IMR-90 (cell line): ENCODE measurements around the gene NEDD4L.

Experiments used
- BHLHE40 ChIP-seq: fragments of 150-350 bp; IDR thresholded peaks from 2 replicates; pipeline ENCODE4 v1.6.1; 2016; ENCODE audit warnings: mild to moderate bottlenecking, low read depth, low read length
- CEBPB ChIP-seq: IDR thresholded peaks from 2 replicates; pipeline ENCODE4 v1.6.1; 2012; ENCODE audit warnings: low read depth, low read length, improper control_type of control experiment
- MAFK ChIP-seq: IDR thresholded peaks from 2 replicates; pipeline ENCODE4 v1.6.1; 2012; ENCODE audit warnings: low read depth, low read length, improper control_type of control experiment
- POLR2A ChIP-seq: IDR thresholded peaks from 2 replicates; pipeline ENCODE4 v1.6.1; 2012; ENCODE audit warnings: mild to moderate bottlenecking, low read depth, low read length
- RAD21 ChIP-seq: IDR thresholded peaks from 2 replicates; pipeline ENCODE4 v1.6.1; 2012; ENCODE audit warnings: low read length, improper control_type of control experiment
- RCOR1 ChIP-seq: IDR thresholded peaks from 2 replicates; pipeline ENCODE4 v1.6.1; 2012; ENCODE audit warnings: mild to moderate bottlenecking, low read length, improper control_type of control experiment; ENCODE audit not compliant: insufficient replicate concordance
- SMC3 ChIP-seq: fragments of 150-350 bp; IDR thresholded peaks from 2 replicates; pipeline ENCODE4 v1.6.1; 2016; ENCODE audit warnings: low read depth, mild to moderate bottlenecking, antibody characterized with exemption, low read length, moderate library complexity
- TF ChIP-seq, protein P1 (sequence below): conservative IDR thresholded peaks from 2 replicates; pipeline ENCODE4 v1.5.1; 2012; ENCODE audit warnings: mild to moderate bottlenecking, low read depth, low read length, improper control_type of control experiment
- TF ChIP-seq, protein P2 (sequence below): fragments of 150-350 bp; IDR thresholded peaks from 2 replicates; pipeline ENCODE4 v1.6.1; 2016; ENCODE audit warnings: low read depth, mild to moderate bottlenecking, low read length, moderate library complexity, borderline replicate concordance
- TF ChIP-seq, protein P3 (sequence below): fragments of 150-350 bp; IDR thresholded peaks from 2 replicates; pipeline ENCODE4 v1.6.1; 2017; ENCODE audit warnings: mild to moderate bottlenecking, antibody characterized with exemption, low read length, low read depth

DNA sequence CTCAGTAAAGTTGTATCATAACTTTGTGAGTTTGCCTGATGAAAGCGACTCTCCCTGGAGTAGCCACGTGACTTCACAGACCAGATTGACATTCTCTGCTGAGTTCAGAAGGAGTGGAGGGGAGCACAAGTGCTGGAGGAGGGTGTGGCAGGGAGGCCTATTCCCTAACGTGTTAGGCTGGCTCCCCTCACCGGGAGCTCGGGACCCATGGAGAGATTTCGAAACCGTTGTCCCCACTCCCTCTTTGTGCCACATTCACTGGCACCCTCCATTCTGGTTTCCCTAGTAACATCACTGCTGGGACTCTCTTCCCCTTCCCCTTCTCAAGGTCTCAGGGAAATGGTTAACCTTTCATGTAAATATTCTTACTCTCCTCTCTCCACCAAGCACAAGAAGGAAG lies 304.9 kb downstream of the NEDD4L start:
- TF ChIP-seq, protein P1, sequence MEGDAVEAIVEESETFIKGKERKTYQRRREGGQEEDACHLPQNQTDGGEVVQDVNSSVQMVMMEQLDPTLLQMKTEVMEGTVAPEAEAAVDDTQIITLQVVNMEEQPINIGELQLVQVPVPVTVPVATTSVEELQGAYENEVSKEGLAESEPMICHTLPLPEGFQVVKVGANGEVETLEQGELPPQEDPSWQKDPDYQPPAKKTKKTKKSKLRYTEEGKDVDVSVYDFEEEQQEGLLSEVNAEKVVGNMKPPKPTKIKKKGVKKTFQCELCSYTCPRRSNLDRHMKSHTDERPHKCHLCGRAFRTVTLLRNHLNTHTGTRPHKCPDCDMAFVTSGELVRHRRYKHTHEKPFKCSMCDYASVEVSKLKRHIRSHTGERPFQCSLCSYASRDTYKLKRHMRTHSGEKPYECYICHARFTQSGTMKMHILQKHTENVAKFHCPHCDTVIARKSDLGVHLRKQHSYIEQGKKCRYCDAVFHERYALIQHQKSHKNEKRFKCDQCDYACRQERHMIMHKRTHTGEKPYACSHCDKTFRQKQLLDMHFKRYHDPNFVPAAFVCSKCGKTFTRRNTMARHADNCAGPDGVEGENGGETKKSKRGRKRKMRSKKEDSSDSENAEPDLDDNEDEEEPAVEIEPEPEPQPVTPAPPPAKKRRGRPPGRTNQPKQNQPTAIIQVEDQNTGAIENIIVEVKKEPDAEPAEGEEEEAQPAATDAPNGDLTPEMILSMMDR = no peak
- no peak for TF ChIP-seq RCOR1
- TF ChIP-seq POLR2A = no peak
- TF ChIP-seq CEBPB = no peak
- no peak for TF ChIP-seq MAFK
- TF ChIP-seq SMC3 = no peak
- TF ChIP-seq, protein P2, sequence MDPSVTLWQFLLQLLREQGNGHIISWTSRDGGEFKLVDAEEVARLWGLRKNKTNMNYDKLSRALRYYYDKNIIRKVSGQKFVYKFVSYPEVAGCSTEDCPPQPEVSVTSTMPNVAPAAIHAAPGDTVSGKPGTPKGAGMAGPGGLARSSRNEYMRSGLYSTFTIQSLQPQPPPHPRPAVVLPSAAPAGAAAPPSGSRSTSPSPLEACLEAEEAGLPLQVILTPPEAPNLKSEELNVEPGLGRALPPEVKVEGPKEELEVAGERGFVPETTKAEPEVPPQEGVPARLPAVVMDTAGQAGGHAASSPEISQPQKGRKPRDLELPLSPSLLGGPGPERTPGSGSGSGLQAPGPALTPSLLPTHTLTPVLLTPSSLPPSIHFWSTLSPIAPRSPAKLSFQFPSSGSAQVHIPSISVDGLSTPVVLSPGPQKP = no peak
- no peak for TF ChIP-seq BHLHE40
- TF ChIP-seq RAD21 = no peak
- TF ChIP-seq, protein P3, sequence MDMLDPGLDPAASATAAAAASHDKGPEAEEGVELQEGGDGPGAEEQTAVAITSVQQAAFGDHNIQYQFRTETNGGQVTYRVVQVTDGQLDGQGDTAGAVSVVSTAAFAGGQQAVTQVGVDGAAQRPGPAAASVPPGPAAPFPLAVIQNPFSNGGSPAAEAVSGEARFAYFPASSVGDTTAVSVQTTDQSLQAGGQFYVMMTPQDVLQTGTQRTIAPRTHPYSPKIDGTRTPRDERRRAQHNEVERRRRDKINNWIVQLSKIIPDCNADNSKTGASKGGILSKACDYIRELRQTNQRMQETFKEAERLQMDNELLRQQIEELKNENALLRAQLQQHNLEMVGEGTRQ = no peak
